ENCODE measurements around the gene SSR1.

- TF ChIP-seq GATA3 (IDR thresholded peaks at IDR 0.05; ENCODE audit: low read depth, low read length) (no peak), GATA2 (IDR thresholded peaks at IDR 0.05; ENCODE audit: low read depth, low read length) (no peak)
These were observed 14.9 kb downstream of the SSR1 start for GRCh38 chr6:7298113-7298512.
